Lower lobe of right lung (tissue), 2 donors: ENCODE results near the gene DYRK1A. TPM values are rescaled to one million over a fixed set of nuclear protein-coding genes. Genes with fewer than 3 reads are reported as not detected.

Experiments used
- ATAC-seq, 2 donors: fragments of 200-7000 bp; cut with Tn5 transposase; one replicate each; pipeline ENCODE4 v1.9.1; 2020 to 2022; ENCODE audit warnings: mild to moderate bottlenecking in 2 of 2, moderate library complexity in 2 of 2
- DNase-seq: peaks from one replicate; pipeline ENCODE4 v3.0.0-alpha.2; 2020
- H3K27ac ChIP-seq: fragments of 200-600 bp; one replicate; pipeline ENCODE4 v1.8.0; 2022
- H3K27me3 ChIP-seq: fragments of 200-600 bp; one replicate; pipeline ENCODE4 v1.8.0; 2022; ENCODE audit warnings: low read depth
- H3K36me3 ChIP-seq: fragments of 200-600 bp; one replicate; pipeline ENCODE4 v1.8.0; 2022; ENCODE audit warnings: mild to moderate bottlenecking
- H3K4me1 ChIP-seq: fragments of 200-600 bp; one replicate; pipeline ENCODE4 v1.8.0; 2022
- H3K4me3 ChIP-seq: fragments of 200-600 bp; one replicate; pipeline ENCODE4 v1.8.0; 2022; ENCODE audit warnings: mild to moderate bottlenecking
- H3K9me3 ChIP-seq: fragments of 200-600 bp; one replicate; pipeline ENCODE4 v1.8.0; 2022
- intact Hi-C: fragments of 100-400 bp; cut with DNase I; formaldehyde crosslinking; loops from one replicate; pipeline ENCODE4 v1.11.0; 2022
- total RNA-seq: library from RNA; stranded (reverse); fragmentation: NEBNext Ultra II Directional; extraction: Animal tissue kit (Norgen Biotek cat#: 25700); gene quantifications from one replicate; pipeline ENCODE4 v1.2.1, GENCODE V29; 2021
- TF ChIP-seq, protein P1 (sequence below): fragments of 200-600 bp; IDR thresholded peaks from one replicate; pipeline ENCODE4 v1.8.0; 2022; ENCODE audit warnings: antibody characterized with exemption, mild to moderate bottlenecking
- donor health status: DM: no; HTN: yes; CAD: no; lungs with severe emphysema.

DYRK1A gene
- total RNA-seq, 1 donor from 2014 or later = 67.7 TPM

DNA sequence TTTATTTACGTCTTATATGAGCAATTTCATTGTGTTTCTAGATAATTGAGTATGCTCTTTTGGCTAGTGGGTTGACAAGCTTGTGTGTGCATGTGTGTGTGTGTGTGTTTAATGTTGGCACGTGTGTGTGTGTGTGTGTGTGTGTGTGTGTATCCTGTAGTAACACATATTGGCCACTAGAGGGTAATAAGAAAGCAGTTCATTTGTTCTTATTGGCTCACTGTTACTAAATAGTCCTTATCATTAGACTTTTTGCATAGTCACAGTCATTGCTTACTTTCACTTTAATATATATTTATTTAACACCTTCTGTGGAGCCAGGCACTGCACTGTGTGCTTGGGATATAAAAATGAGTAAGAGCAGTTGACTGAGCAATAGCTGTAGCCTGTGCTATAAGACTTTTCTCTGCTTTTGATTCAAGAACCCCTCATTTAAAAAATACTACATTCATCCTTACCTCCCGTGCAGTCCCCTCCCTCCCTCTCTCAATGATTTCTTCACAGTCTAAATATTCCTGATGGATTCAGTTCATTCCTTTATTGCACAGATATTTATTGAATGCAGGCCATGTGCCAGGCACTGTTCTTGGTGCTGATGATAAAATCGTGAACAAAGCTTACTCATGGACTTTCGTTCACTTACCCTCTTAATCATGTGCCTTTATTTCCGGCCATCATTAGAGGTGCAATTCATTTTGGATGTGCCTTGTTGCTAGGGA lies 96.7 kb downstream of the DYRK1A start:
- ATAC-seq (peak; percentile 80 to 93), DNase-seq (no peak)
- intact Hi-C loops = no loop called here
- Histone ChIP-seq H3K9me3 (no peaks in the 10 kb centered on the region), H3K27ac (no peak overlapping the region), H3K4me1 (peaks cover 59% of the 10 kb centered on the region), H3K36me3 (peaks cover 2% of the 10 kb centered on the region), H3K4me3 (peak overlapping the region; percentile 27), H3K27me3 (no peaks in the 10 kb centered on the region)
- TF ChIP-seq, protein P1, sequence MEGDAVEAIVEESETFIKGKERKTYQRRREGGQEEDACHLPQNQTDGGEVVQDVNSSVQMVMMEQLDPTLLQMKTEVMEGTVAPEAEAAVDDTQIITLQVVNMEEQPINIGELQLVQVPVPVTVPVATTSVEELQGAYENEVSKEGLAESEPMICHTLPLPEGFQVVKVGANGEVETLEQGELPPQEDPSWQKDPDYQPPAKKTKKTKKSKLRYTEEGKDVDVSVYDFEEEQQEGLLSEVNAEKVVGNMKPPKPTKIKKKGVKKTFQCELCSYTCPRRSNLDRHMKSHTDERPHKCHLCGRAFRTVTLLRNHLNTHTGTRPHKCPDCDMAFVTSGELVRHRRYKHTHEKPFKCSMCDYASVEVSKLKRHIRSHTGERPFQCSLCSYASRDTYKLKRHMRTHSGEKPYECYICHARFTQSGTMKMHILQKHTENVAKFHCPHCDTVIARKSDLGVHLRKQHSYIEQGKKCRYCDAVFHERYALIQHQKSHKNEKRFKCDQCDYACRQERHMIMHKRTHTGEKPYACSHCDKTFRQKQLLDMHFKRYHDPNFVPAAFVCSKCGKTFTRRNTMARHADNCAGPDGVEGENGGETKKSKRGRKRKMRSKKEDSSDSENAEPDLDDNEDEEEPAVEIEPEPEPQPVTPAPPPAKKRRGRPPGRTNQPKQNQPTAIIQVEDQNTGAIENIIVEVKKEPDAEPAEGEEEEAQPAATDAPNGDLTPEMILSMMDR = peak; percentile 19

DNA sequence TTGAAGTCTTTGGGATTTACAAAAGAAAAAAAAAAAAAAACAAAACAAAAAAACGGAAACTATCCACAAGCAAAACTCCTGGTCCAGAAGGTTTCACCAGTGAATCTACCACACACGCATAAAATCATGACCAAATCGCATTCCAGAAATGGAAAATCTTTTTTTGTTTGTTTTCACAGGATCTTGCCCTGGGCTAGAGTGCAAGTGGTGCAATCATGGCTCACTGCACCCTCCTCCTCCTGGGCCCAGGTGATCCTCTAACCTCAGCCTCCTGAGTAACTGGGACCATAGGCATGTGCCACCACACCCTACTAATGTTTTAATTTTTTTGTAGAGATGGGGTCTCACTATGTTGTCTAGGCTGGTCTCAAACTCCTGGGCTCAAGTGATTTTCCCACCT lies 100.5 kb downstream of the DYRK1A start:
- TF ChIP-seq, protein P1 = no peak
- DNase-seq = no peak
- intact Hi-C loops = no loop called here
- H3K9me3 ChIP-seq = no peaks in the 10 kb centered on the region
- peaks cover 29% of the 10 kb centered on the region for H3K4me1 ChIP-seq
- no peak for ATAC-seq
- H3K36me3 ChIP-seq = peaks cover 4% of the 10 kb centered on the region
- H3K4me3 ChIP-seq = no peak overlapping the region
- H3K27me3 ChIP-seq = no peaks in the 10 kb centered on the region
- no peak overlapping the region for H3K27ac ChIP-seq

DNA sequence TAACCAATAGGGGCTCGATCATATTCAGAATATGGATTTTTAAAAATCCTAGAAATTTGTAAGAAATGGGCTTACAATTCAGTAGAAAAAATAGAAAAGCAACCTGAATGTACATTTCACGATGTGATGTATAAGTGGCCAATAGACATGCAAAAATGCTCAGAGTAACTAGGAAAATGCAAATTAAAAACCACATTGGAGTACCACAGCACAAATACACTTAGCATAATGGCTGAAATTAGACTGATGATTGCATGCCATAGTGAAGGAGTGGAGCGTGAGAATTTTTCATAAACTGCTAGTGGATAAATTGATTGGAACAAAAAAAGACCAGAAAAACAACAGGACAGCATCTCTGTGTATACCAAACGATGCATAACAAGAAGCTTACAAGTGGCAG lies 102.3 kb downstream of the DYRK1A start:
- peaks cover 13% of the 10 kb centered on the region for H3K4me1 ChIP-seq
- no peaks in the 10 kb centered on the region for H3K27me3 ChIP-seq
- ATAC-seq = no peak
- no peak overlapping the region for H3K4me3 ChIP-seq
- TF ChIP-seq, protein P1 = no peak
- intact Hi-C loops = no loop called here
- no peak overlapping the region for H3K27ac ChIP-seq
- DNase-seq = no peak
- H3K36me3 ChIP-seq = peaks cover 17% of the 10 kb centered on the region
- H3K9me3 ChIP-seq = no peaks in the 10 kb centered on the region

DNA sequence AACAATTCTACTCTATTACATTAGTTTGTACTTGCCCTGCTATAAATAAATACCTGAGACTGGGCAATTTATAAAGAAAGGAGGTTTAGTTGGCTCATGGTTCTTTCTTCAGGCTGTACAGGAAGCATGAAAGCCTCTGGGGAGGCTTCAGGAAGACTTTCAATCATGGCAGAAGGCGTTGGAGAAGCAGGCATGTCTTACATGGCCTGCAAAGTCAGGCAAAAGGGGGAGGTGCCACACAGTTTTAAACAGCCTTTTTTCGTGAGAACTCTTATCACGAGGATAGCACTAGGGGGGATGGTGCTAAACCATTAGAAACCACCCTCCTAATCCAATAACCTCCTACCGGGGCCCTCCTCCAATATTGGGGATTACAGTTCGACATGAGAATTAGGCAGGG lies 102.9 kb downstream of the DYRK1A start:
- Histone ChIP-seq H3K27me3 (no peaks in the 10 kb centered on the region), H3K27ac (no peak overlapping the region), H3K4me1 (peaks cover 10% of the 10 kb centered on the region), H3K4me3 (no peak overlapping the region), H3K36me3 (peaks cover 17% of the 10 kb centered on the region), H3K9me3 (no peaks in the 10 kb centered on the region)
- TF ChIP-seq, protein P1 = no peak
- no peak for DNase-seq
- intact Hi-C loops = no loop called here
- ATAC-seq = no peak

DNA sequence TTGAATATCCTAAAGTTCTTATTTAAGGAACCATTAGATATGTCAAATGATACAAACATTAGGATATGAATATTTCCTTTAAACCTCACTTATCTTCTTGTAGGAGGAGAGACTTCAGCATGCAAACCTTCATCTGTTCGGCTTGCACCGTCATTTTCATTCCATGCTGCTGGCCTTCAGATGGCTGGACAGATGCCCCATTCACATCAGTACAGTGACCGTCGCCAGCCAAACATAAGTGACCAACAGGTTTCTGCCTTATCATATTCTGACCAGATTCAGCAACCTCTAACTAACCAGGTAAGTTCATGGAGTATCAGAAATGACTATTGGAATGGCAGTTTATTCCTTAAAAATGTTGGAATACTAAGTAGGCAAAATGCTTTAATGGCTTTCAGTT lies 106.0 kb downstream of the DYRK1A start:
- H3K36me3 ChIP-seq = peaks cover 26% of the 10 kb centered on the region
- H3K27me3 ChIP-seq = no peaks in the 10 kb centered on the region
- ATAC-seq = no peak
- no peaks in the 10 kb centered on the region for H3K9me3 ChIP-seq
- no peak for DNase-seq
- no peak overlapping the region for H3K27ac ChIP-seq
- H3K4me3 ChIP-seq = no peak overlapping the region
- peaks cover 28% of the 10 kb centered on the region for H3K4me1 ChIP-seq
- TF ChIP-seq, protein P1 = no peak
- intact Hi-C loops = no loop called here
